HG03378 (cell line): ENCODE results near the gene ADAMTS2.

Source experiments
- ATAC-seq: cut with Tn5 transposase; IDR thresholded peaks from one replicate; pipeline ENCODE4 v1.9.1; 2021; ENCODE audit warnings: mild to moderate bottlenecking, moderate library complexity; ENCODE audit not compliant: unreplicated experiment

The ADAMTS2 gene

GRCh38 chr5:179149278-179149677, 196.0 kb downstream of the ADAMTS2 start:
- no peak for ATAC-seq

- ATAC-seq, result no peak
Observed at GRCh38 chr5:179148703-179149170, 196.5 kb downstream of the ADAMTS2 start.

GRCh38 chr5:179147991-179148702, 197.1 kb downstream of the ADAMTS2 start:
- no peak for ATAC-seq

- no peak for ATAC-seq
Observed at GRCh38 chr5:179146277-179146676, 199.0 kb downstream of the ADAMTS2 start.

- ATAC-seq, result no peak
Observed at GRCh38 chr5:179143446-179143845, 201.8 kb downstream of the ADAMTS2 start.

- no peak for ATAC-seq
Observed at GRCh38 chr5:179142434-179143198, 202.6 kb downstream of the ADAMTS2 start.

GRCh38 chr5:179141867-179142266, 203.4 kb downstream of the ADAMTS2 start:
- no peak for ATAC-seq

- no peak for ATAC-seq
Observed at GRCh38 chr5:179140293-179140692, 205.0 kb downstream of the ADAMTS2 start.

GRCh38 chr5:179139936-179140235, 205.4 kb downstream of the ADAMTS2 start:
- no peak for ATAC-seq

- no peak for ATAC-seq
Observed at GRCh38 chr5:179139111-179139935, 205.9 kb downstream of the ADAMTS2 start.

- ATAC-seq, result no peak
Observed at GRCh38 chr5:179138568-179138925, 206.7 kb downstream of the ADAMTS2 start.

GRCh38 chr5:179137643-179138567, 207.4 kb downstream of the ADAMTS2 start:
- ATAC-seq, result no peak

GRCh38 chr5:179137016-179137642, 208.1 kb downstream of the ADAMTS2 start:
- ATAC-seq, result no peak

- no peak for ATAC-seq
Observed at GRCh38 chr5:179135441-179136215, 209.6 kb downstream of the ADAMTS2 start.

- ATAC-seq, result no peak
Observed at GRCh38 chr5:179135006-179135405, 210.3 kb downstream of the ADAMTS2 start.

- no peak for ATAC-seq
Observed at GRCh38 chr5:179134511-179134910, 210.8 kb downstream of the ADAMTS2 start.

GRCh38 chr5:179132586-179133355, 212.5 kb downstream of the ADAMTS2 start:
- no peak for ATAC-seq

GRCh38 chr5:179131886-179132585, 213.2 kb downstream of the ADAMTS2 start:
- ATAC-seq, result no peak
